NCI-H446 (cell line): ENCODE data around the gene RGL3.
"Not testable (repeated sequence)": the region's sequence is repeated elsewhere in the genome, so short reads cannot be mapped to it uniquely, and the experiment has no call there.

Experiments used
- DNase-seq, 2 experiments: peaks; one replicate each; lab custom pipeline; 2025; lab: John Stamatoyannopoulos, UW

The RGL3 gene

GRCh38 chr19:11383706-11384048 lies 35.4 kb downstream of the RGL3 start:
- no peak for DNase-seq

- no peak for DNase-seq
These were observed 36.0 kb downstream of the RGL3 start for GRCh38 chr19:11382898-11383705.

- DNase-seq: peak; percentile 94 to 97
These were observed 38.2 kb downstream of the RGL3 start for GRCh38 chr19:11380653-11381537.

DNA sequence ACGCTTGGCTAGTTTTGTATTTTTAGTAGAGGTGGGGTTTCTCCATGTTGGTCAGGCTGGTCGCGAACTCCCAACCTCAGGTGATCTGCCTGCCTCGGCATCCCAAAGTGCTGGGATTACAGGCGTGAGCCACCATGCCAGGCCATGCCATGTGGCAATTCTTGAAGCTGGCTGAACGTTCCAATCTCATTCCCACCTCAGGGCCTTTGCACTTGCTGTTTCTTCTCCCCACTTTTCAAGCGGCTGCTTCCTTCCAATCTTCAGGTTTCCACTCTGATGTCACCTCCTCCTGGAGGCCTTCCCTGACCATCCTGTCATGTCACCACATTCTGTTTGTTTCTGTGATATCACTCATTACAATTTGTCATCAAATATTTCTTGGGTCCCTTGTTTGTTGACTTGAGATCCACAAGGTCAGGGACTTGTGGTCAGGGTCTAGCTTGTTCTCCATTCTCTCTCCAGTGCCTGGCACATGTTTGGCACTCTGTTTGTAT lies 39.2 kb downstream of the RGL3 start:
- DNase-seq: no peak

DNA sequence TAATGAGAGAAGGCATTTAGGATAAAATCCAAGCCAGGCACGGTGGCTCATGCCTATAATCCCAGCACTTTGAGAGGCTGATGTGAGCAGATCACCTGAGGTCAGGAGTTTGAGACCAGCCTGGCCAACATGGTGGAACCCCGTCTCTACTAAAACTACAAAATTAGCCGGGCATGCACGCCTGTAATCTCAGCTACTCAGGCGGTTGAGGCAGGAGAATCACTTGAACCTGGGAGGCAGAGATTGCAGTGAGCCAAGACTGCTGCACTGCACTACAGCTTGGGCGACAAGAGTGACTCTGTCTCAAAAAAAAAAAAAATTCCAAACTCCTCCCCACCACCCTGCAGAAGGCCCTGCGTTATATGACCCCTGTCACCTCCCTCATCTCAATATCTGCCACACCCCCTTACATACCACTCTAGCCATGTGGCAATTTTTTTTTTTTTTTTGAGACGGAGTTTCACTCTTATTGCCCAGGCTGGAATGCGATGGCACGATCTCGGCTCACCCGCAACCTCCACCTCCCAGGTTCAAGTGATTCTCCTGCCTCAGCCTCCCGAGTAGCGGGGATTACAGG lies 39.8 kb downstream of the RGL3 start:
- DNase-seq: not testable (repeated sequence)

DNA sequence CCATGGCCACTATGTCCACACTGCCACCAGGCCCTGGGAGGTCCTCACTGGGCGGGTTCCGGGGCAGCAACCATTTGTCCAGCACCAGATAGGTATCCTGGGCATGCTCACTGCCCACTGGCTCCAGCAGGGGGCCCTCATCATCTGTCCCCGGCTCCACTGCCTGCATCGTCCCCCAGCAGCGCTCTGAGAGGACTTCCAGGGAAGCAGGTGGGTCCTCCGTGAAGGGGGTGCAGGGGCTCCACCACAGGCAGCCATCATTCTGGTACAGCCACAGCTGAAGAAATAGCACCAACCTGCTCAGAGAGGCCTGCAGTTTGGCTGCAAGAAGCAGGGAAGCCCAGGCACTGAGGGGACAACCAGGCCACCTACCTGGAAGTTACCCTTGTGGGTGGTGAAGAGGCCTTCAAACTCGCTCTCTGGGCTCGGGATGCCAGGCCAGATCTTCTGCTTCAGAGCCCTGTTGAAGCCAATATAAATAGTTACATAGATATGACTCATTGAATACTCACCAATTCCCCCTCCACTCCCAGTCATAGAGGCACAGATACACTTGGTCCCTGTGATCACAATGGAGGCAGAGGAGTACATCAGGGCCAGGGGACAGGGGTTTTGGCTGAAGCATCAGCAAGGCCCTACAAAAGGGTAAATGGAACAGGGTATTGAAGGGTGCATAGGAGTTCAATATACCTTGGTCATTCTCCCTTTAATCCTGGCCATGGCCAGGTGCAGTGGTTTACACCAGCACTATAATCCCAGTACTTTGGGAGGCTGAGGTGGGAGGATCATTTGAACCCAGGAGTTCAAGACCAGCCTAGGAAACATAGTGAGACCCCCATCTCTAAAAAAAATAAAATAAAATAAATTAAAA lies 40.6 kb downstream of the RGL3 start:
- DNase-seq: peak in 1 of 2 experiments; percentile 38

DNA sequence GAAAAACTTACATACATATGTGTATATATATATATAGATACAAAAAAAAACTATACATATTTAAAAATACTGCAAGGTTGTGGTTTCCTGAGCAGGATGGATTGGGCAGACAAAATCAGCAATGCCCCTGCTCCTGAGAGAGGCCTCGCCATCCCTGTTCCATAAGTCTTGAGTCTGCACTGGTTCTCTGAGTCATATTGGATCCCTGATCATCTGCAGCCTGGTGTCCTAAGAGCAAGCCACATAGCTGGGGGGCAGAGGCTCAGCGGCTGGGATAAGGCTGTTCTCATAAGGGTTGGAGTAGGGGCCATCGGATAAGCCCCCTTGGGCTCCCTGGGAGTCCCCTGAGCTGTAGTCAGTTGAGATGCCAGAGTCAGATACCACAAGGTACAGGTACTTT lies 41.4 kb downstream of the RGL3 start:
- no peak for DNase-seq

DNA sequence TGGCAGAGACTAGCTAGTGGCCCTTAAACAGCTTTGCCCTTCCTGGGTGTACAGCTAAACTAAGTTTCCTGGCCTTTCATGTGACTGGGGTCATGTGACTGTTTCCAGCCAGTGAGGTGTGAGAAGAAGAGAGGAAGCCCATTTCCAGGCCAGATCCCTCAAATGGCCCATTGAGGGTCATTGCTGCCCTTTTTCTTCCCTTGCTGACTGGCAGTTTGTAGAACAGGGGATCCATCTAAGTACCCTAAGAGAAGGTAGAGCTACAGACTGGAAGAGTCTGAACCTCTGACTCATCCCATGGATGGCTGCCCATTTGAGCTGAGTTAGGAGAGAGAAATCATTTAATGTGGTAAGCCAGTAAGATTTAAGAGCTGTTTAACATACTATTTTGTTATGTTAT lies 41.9 kb downstream of the RGL3 start:
- peak in 1 of 2 experiments; percentile 55 for DNase-seq

- no peak for DNase-seq
These were observed 43.8 kb downstream of the RGL3 start for GRCh38 chr19:11375143-11375948.

DNA sequence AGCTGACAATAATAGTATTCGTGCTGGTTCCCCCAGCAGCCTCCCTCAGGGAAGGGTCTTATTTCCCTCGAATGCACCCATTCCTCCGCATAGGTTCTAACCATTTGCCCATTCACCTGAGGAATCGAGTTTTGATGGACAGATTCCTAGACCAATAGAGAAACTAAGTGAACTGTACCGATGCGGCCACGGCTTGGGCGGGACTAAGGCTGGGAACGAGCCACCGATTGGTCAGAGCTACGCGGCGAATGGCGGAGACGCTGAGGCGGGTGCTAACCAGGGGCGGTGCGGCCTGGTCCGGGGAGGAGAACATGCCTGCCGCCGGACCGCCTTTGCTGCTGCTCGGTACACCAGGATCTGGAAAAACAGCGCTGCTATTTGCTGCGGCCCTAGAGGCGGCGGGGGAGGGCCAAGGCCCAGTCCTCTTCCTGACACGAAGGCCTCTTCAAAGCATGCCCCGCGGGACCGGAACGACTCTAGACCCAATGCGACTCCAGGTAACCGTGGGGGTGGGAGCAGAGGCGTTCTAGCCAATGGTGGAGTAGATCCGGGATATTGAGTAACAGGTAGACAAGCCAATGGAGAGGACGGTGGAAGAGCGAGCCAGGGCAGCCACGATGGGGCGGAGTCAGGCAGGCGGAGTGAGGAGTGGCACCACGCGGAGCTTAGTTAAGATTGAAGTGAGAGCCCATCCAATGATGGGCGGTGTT lies 44.5 kb downstream of the RGL3 start, which contains the start of gene SWSAP1:
TSS of gene SWSAP1 (plus strand) at position 234 of the 710 bp plus-strand sequence. CDS start at position 249, 15 bp downstream.
- DNase-seq: peak; percentile 98 to 99

GRCh38 chr19:11373885-11374432 lies 45.2 kb downstream of the RGL3 start:
- DNase-seq: no peak

DNA sequence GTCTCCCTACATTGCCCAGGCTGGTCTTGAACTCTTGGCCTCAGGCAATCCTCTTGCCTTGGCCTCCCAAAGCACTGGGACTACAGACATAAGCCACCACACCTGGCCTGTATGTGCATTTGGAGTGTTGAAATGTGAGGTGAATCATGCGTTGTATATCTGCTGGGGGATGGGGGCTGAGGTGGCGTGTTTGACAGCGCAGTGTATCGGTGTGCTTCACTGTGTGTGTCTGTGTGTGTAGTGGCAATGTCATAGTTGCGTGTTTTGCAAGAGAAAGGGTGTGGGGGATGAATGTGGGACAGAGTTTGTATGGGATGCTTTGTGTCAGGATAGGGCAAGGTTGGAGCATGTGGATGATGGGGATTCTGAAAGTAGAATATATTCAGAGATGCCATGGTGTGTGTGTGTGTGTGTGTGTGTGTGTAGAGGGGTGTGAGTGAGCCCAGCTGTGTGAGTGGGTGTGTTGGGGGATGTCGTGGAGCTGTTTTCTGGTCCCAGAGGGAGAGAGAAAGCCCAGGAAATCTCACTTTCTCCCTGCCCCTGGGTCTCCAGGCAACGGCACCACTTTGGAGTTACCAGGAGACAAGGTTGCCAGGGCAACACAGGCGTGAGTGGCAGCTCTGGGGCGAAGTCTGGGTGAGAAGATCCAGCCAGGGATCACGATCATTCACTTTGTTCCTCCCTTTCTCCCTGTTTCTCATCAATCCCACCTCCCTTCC lies 45.8 kb downstream of the RGL3 start:
- peak; percentile 64 to 73 for DNase-seq

GRCh38 chr19:11370744-11371143 lies 48.4 kb downstream of the RGL3 start:
- no peak for DNase-seq

DNA sequence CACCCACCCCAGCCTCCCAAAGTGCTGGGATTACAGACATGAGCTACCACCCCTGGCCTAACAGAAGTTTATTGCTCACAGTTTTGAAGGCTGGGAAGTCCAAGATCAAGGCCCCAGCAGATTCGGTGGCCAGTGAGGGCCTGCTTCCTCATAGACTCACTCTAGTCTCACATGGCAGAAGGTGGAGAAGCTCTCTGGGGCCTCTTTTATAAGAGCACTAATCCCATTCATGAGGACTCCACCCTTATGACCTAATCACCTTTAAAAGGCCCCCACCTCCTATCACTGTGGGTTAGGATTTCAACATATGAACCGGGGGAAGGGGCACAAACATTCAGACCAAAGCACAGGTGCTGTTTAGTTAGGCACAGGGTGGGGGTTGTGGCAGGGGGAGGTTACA lies 51.6 kb downstream of the RGL3 start:
- DNase-seq: no peak

- DNase-seq: no peak
These were observed 53.5 kb downstream of the RGL3 start for GRCh38 chr19:11365557-11366117.

DNA sequence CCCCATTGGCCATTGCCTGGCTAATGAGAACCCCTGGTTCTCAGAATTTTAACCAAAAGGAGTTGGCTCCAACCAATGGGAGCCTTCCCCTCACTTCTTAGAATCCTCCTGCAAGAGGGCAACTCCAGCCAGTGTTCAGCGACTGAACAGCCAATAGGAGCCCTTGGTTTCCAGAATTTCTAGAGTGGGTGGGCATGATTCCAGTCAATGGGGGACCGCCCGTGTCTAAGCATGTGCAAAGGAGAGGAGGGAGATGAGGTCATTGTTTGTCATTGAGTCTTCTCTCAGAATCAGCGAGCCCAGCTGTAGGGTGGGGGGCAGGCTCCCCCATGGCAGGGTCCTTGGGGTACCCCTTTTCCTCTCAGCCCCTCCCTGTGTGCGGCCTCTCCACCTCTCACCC lies 54.2 kb downstream of the RGL3 start:
- DNase-seq: no peak

DNA sequence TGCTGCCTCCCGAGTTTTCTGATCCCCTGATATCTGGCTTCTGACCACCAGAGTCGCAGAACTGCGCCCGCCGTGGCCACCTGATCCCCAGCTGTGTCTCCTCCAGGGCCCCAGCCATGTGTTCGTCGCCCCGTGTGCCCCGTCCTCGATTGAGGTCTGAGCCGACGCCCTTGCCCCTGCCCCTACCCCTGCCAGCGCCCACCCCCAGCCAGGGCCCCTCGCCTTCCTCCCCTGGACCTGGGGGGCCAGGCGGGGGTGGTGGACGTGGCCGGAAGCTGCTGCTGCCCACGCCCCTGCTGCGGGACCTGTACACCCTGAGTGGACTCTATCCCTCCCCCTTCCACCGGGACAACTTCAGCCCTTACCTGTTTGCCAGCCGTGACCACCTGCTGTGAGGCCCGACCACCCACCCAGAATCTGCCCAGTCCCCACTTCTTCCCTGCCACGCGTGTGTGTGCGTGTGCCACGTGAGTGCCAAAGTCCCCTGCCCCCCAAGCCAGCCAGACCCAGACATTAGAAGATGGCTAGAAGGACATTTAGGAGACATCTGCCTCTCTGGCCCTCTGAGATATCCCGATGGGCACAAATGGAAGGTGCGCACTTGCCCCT lies 54.7 kb downstream of the RGL3 start:
- no peak for DNase-seq

GRCh38 chr19:11363881-11364280 lies 55.2 kb downstream of the RGL3 start:
- DNase-seq: no peak
